WTC11 (cell line): ENCODE results near the gene TMEM207.

ENCODE experiments used
- CREB1 ChIP-seq: sonication (generic); formaldehyde crosslinking; IDR thresholded peaks from 2 replicates; pipeline ENCODE4 v1.8.0; 2023; ENCODE audit warnings: mild to moderate bottlenecking, missing genetic modification reagents
- CTCF ChIP-seq: fragments of 200-600 bp; IDR thresholded peaks from 2 replicates; pipeline ENCODE4 v1.8.0; 2022; ENCODE audit warnings: antibody characterized with exemption
- E2F4 ChIP-seq: sonication (generic); formaldehyde crosslinking; IDR thresholded peaks from 2 replicates; pipeline ENCODE4 v1.8.1; 2022; ENCODE audit warnings: low read depth, mild to moderate bottlenecking, moderate library complexity, missing genetic modification reagents, borderline replicate concordance
- ELF4 ChIP-seq: sonication (generic); formaldehyde crosslinking; IDR thresholded peaks from 2 replicates; pipeline ENCODE4 v1.8.1; 2022; ENCODE audit warnings: low read depth, mild to moderate bottlenecking, moderate library complexity, missing genetic modification reagents
- ESRRA ChIP-seq: sonication (generic); formaldehyde crosslinking; IDR thresholded peaks from 2 replicates; pipeline ENCODE4 v1.8.1; 2022; ENCODE audit warnings: mild to moderate bottlenecking, missing genetic modification reagents, borderline replicate concordance
- GRHL2 ChIP-seq: fragments of 250-450 bp; sonication (Bioruptor Pico); IDR thresholded peaks from 2 replicates; pipeline ENCODE4 v1.8.0; 2022; ENCODE audit warnings: mild to moderate bottlenecking, moderate library complexity; ENCODE audit not compliant: insufficient replicate concordance, severe bottlenecking
- IRF2 ChIP-seq: sonication (generic); formaldehyde crosslinking; IDR thresholded peaks from 2 replicates; pipeline ENCODE4 v1.8.0; 2022; ENCODE audit warnings: low read depth, missing genetic modification reagents, borderline replicate concordance
- USF1 ChIP-seq: sonication (generic); formaldehyde crosslinking; IDR thresholded peaks from 2 replicates; pipeline ENCODE4 v1.8.0; 2022; ENCODE audit warnings: mild to moderate bottlenecking, missing genetic modification reagents
- ZBTB43 ChIP-seq: sonication (generic); formaldehyde crosslinking; IDR thresholded peaks from 2 replicates; pipeline ENCODE4 v1.8.1; 2023; ENCODE audit warnings: mild to moderate bottlenecking, missing genetic modification reagents
- ZNF317 ChIP-seq: sonication (generic); formaldehyde crosslinking; IDR thresholded peaks from 2 replicates; pipeline ENCODE4 v1.8.1; 2023; ENCODE audit warnings: low read depth, mild to moderate bottlenecking, moderate library complexity, missing genetic modification reagents, borderline replicate concordance
- ZNF396 ChIP-seq: fragments of 250-450 bp; sonication (Bioruptor Pico); IDR thresholded peaks from 2 replicates; pipeline ENCODE4 v1.8.0; 2021; ENCODE audit warnings: mild to moderate bottlenecking, moderate library complexity, borderline replicate concordance

GRCh38 chr3:190380184-190380583 is 69.5 kb downstream of the TMEM207 start:
- TF ChIP-seq ZNF396 (CRISPR knock-in tag): no peak
- no peak for TF ChIP-seq USF1
- no peak for TF ChIP-seq CREB1
- no peak for TF ChIP-seq IRF2
- TF ChIP-seq CTCF: no peak
- TF ChIP-seq ZNF317: no peak
- no peak for TF ChIP-seq ELF4
- no peak for TF ChIP-seq ESRRA (CRISPR knock-in tag)
- TF ChIP-seq E2F4 (CRISPR knock-in tag): no peak
- TF ChIP-seq ZBTB43 (CRISPR knock-in tag): no peak
- TF ChIP-seq GRHL2 (CRISPR knock-in tag): no peak
